ENCODE data around the gene HSD17B7. TPM values are rescaled to one million over a fixed set of nuclear protein-coding genes. Genes with fewer than 3 reads are reported as not detected.

HSD17B7 gene
- total RNA-seq, 4 donors from 2014 or later, result 12.4 to 23.7 (median 19.8) TPM

DNA sequence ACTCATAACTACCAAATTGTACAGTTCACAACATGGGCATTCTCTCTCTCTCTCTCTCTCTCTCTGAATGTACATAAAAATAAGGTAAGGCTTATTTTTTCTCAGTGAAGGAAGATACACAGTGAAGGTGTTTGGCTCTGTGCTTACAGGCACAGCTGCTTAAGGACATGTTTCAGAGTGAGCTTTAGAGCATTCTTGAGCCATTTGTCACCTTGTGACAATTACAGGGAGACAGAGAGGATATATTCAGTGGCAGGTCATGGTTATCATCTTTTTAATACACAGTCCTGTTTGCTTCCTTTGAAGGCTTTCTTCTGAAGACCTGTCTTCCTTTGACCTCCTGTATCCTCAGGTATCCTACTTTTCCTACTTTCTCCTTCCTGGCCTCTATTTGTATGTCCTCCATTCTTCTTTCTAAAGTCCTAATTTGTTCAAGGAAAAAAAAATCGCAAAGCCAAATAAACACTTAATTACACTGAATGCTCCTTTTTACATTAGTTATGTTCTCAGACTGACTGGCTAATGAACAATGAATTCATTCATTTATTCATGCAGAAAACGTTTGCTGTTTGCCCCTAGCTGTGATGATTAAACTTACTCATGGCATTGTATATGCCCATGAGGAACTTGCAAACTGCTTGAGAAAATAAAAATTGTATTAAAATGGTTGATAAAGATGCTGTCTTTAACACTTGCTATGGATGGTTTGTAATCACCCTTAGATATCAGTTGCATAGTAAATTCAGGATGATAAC lies 33.4 kb downstream of the HSD17B7 start:
- no peaks in the 10 kb centered on the region for H3K9me3 ChIP-seq
- TF ChIP-seq POLR2A (IDR thresholded peaks at IDR 0.05) (no peak), EP300 (IDR thresholded peaks at IDR 0.05) (no peak)
- TF ChIP-seq, protein P1, sequence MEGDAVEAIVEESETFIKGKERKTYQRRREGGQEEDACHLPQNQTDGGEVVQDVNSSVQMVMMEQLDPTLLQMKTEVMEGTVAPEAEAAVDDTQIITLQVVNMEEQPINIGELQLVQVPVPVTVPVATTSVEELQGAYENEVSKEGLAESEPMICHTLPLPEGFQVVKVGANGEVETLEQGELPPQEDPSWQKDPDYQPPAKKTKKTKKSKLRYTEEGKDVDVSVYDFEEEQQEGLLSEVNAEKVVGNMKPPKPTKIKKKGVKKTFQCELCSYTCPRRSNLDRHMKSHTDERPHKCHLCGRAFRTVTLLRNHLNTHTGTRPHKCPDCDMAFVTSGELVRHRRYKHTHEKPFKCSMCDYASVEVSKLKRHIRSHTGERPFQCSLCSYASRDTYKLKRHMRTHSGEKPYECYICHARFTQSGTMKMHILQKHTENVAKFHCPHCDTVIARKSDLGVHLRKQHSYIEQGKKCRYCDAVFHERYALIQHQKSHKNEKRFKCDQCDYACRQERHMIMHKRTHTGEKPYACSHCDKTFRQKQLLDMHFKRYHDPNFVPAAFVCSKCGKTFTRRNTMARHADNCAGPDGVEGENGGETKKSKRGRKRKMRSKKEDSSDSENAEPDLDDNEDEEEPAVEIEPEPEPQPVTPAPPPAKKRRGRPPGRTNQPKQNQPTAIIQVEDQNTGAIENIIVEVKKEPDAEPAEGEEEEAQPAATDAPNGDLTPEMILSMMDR (IDR thresholded peaks at IDR 0.05), result no peak
- H3K36me3 ChIP-seq, result no peaks in the 10 kb centered on the region
- H3K4me3 ChIP-seq, result no peak overlapping the region
- peaks cover 0 to 17% (median 7%) of the 10 kb centered on the region in 4 donors for H3K4me1 ChIP-seq
- H3K27me3 ChIP-seq, result peaks cover 0 to 11% of the 10 kb centered on the region in 2 donors
- no peak overlapping the region for H3K27ac ChIP-seq
- no peak for DNase-seq (ENCODE audit: low spot score in 2 of 2)
- WGBS, 2 donors, result 32 to 35% methylated on average over 2 of the region's 2 CpGs

DNA sequence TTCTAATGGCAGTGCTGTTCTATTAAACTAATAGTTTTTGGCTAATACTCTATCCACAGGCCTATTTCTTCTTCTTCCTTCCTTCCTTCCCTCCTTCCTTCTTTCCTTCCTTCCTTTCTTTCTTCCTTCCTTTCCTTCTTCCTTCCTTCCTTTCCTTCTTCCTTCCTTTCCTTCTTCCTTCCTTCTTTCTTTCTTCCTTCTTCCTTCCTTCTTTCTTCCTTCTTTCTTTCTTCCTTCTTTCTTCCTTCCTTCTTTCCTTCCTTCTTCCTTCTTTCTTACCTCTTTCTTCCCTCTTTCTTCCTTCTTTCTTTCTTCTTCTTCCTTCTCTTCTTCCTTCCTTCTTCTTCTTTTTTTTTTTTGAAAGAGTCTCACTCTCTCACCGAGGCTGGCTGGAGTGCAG lies 38.8 kb downstream of the HSD17B7 start:
- Histone ChIP-seq H3K27me3 (no peaks in the 10 kb centered on the region), H3K4me1 (no peaks in the 10 kb centered on the region), H3K27ac (no peak overlapping the region), H3K4me3 (no peak overlapping the region), H3K9me3 (no peaks in the 10 kb centered on the region), H3K36me3 (no peaks in the 10 kb centered on the region)
- WGBS, 2 donors, result 96 to 100% methylated on average over 1 of the region's 1 CpG
- DNase-seq (ENCODE audit: low spot score in 2 of 2), result no peak
- TF ChIP-seq POLR2A (IDR thresholded peaks at IDR 0.05) (no peak), EP300 (IDR thresholded peaks at IDR 0.05) (no peak)
- TF ChIP-seq, protein P1 (IDR thresholded peaks at IDR 0.05), result no peak

DNA sequence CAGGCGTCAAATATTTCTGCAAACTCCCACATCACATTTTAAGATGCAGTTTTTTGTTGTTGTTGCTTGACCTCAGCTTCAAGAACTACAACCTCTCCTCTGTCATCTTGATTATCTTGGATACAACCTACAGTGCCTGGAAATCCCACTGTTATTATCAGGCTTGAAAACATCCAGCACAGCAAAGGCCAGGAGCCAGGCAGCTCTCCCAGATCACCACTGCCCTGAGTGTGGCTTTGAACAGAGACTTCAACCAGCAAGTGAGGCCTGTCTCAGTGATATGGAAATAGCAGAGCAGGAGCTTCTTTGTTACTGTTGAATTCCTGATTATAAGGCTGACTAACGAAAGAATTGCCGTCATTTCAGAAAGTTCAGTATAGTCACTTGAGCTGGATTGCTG lies 42.0 kb downstream of the HSD17B7 start:
- Histone ChIP-seq H3K4me1 (no peaks in the 10 kb centered on the region), H3K36me3 (no peaks in the 10 kb centered on the region), H3K4me3 (no peak overlapping the region), H3K27me3 (no peaks in the 10 kb centered on the region), H3K9me3 (no peaks in the 10 kb centered on the region), H3K27ac (no peak overlapping the region)
- no peak for DNase-seq (ENCODE audit: low spot score in 2 of 2)
- WGBS, 2 donors, result 49 to 65% methylated on average over 3 of the region's 3 CpGs
- TF ChIP-seq EP300 (IDR thresholded peaks at IDR 0.05) (no peak), POLR2A (IDR thresholded peaks at IDR 0.05) (no peak)
- TF ChIP-seq, protein P1 (IDR thresholded peaks at IDR 0.05), result no peak

DNA sequence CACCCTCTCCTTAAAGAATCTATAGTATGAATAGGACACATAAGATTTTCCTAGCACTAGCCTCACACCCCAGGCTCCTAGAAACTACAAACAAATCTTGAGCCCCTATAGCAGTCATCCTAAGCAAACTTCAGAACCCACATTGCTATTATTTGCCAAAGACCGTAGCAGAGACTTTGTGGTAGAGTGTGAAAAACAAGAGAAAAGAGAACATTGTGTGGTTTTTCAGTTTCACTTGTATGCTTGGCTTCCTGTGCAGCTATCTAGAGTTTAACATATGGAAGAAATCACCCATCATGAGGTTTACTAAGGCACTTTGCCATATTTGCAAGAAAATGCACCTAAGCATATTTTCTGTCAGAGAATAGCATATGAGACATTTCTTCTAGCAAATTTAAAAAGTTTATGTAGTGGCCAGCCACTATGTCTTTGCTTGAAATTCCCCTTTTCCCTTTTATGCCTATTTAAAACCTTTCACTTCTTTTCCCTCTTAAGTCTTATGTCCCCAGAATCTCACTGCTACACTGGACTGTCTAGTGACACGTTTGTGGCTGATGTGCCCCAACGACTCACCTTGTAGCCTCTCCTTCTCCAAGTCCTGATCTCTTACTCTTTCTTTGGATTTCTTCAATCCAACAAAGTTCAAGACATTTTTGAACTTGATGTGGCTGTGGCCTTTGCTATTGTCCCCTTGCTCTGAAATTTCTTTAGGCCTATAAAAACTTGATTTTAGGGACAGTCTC lies 44.8 kb downstream of the HSD17B7 start:
- H3K9me3 ChIP-seq, result peaks cover 0 to 16% (median 2%) of the 10 kb centered on the region in 4 donors
- H3K4me3 ChIP-seq, result no peak overlapping the region
- WGBS, 2 donors, result 51 to 60% methylated on average over 3 of the region's 3 CpGs
- H3K36me3 ChIP-seq, result no peaks in the 10 kb centered on the region
- TF ChIP-seq POLR2A (IDR thresholded peaks at IDR 0.05) (no peak), EP300 (IDR thresholded peaks at IDR 0.05) (no peak)
- TF ChIP-seq, protein P1 (IDR thresholded peaks at IDR 0.05), result no peak
- no peak overlapping the region for H3K27ac ChIP-seq
- DNase-seq (ENCODE audit: low spot score in 2 of 2), result no peak
- H3K4me1 ChIP-seq, result no peaks in the 10 kb centered on the region
- H3K27me3 ChIP-seq, result no peaks in the 10 kb centered on the region

DNA sequence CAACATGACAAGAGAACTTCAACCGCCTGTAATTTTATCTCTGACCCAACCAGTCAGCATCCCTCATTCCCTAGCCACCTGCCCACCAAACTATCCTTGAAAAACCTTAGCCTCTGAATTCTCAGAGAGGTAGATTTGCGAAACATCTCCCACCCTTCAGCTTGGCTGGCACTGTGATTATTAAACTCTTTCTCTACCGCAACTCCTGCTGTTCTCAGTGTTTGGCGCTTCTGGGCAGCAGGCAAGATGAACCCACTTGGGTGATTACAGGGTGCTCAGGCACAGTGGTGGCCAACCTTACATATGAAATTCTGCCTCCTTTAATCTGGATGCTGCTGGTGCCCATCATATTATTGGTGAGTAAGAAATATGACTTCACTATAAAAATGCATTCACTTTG lies 48.4 kb downstream of the HSD17B7 start:
- 76 to 100% methylated on average over 4 of the region's 4 CpGs for WGBS, 2 donors
- Histone ChIP-seq H3K4me1 (no peaks in the 10 kb centered on the region), H3K9me3 (peaks cover 0 to 16% (median 2%) of the 10 kb centered on the region in 4 donors), H3K36me3 (no peaks in the 10 kb centered on the region), H3K27ac (no peak overlapping the region), H3K4me3 (no peak overlapping the region), H3K27me3 (no peaks in the 10 kb centered on the region)
- TF ChIP-seq POLR2A (IDR thresholded peaks at IDR 0.05), result no peak
- no peak for TF ChIP-seq EP300 (IDR thresholded peaks at IDR 0.05)
- TF ChIP-seq, protein P1 (IDR thresholded peaks at IDR 0.05), result no peak
- no peak for DNase-seq (ENCODE audit: low spot score in 2 of 2)
